Progenitor cell of endocrine pancreas (in vitro differentiated cells): ENCODE measurements around the gene COL27A1. TPM values are rescaled to one million over a fixed set of nuclear protein-coding genes. Genes with fewer than 3 reads are reported as not detected.

Experiments
- DNase-seq: peaks from one replicate; pipeline ENCODE4 v3.0.0; 2021; ENCODE audit warnings: low spot score; ENCODE audit not compliant: unreplicated experiment
- H3K27ac Mint-ChIP-seq: 2 replicates; pipeline ENCODE4 v1.8.0; 2021; ENCODE audit warnings: mild to moderate bottlenecking, moderate library complexity, mixed read lengths
- H3K27me3 Mint-ChIP-seq: 2 replicates; pipeline ENCODE4 v1.8.0; 2021; ENCODE audit warnings: mixed read lengths
- H3K36me3 Mint-ChIP-seq: 2 replicates; pipeline ENCODE4 v1.8.0; 2022; ENCODE audit warnings: mixed read lengths; ENCODE audit not compliant: insufficient read depth
- H3K4me1 Mint-ChIP-seq: 2 replicates; pipeline ENCODE4 v1.8.0; 2021; ENCODE audit warnings: low read depth, mixed read lengths
- H3K4me3 Mint-ChIP-seq: 2 replicates; pipeline ENCODE4 v1.8.0; 2021; ENCODE audit warnings: low read depth, mild to moderate bottlenecking, moderate library complexity, mixed read lengths
- H3K9me3 Mint-ChIP-seq: 2 replicates; pipeline ENCODE4 v1.8.0; 2021; ENCODE audit warnings: low read depth, mixed read lengths
- total RNA-seq: library from RNA; stranded (reverse); gene quantifications from 2 replicates; pipeline ENCODE4 v1.2.1, GENCODE V29; 2021
- TF ChIP-seq, protein P1 (sequence below): fragments of 200-600 bp; sonication (generic); IDR thresholded peaks from one replicate; pipeline ENCODE4 v1.5.0; 2021; ENCODE audit warnings: antibody characterized with exemption, mild to moderate bottlenecking; ENCODE audit not compliant: unreplicated experiment

Gene COL27A1
- total RNA-seq, 1 donor from 2014 or later, result 178 TPM

DNA sequence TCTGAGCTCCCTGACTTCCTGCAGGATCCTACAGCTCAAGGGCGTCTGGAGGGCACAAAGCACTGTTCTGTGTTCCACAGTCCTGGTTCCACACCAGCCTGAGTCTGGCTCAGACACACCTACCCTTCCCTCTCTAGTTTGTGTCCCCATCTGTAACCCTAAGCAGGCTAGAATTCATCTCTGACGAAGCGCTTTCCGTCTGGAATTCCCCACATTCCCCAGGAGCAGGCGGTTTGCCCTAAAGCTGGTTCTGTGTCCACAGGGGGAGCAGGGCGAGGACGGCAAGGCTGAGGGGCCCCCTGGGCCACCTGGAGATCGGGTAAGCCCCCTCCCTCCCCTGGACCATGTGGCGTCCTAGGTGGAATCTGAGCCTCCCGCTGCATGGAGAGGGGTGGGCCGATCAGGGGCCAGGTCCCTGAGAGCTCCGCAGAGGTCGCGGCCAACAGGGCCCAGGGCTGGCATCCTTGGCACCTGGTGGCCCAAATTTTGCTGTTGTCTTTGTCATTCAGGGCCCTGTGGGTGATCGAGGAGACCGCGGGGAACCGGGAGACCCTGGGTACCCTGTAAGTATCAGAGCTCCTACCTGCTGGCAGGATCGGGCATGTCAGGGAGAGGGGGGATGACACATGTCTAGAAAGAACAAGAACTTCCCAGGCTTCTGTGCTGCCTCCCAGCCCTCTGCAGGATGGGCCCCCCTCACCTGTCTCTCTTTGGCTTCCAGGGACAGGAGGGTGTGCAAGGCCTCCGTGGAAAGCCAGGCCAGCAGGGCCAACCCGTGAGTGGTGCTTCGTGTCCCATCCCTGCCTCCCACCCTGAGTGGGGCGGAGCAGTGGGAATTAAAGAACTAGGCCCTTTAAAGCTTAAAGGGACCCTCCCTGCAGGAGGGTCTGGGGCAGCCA, 133.1 kb downstream of the COL27A1 start:
- TF ChIP-seq, protein P1, sequence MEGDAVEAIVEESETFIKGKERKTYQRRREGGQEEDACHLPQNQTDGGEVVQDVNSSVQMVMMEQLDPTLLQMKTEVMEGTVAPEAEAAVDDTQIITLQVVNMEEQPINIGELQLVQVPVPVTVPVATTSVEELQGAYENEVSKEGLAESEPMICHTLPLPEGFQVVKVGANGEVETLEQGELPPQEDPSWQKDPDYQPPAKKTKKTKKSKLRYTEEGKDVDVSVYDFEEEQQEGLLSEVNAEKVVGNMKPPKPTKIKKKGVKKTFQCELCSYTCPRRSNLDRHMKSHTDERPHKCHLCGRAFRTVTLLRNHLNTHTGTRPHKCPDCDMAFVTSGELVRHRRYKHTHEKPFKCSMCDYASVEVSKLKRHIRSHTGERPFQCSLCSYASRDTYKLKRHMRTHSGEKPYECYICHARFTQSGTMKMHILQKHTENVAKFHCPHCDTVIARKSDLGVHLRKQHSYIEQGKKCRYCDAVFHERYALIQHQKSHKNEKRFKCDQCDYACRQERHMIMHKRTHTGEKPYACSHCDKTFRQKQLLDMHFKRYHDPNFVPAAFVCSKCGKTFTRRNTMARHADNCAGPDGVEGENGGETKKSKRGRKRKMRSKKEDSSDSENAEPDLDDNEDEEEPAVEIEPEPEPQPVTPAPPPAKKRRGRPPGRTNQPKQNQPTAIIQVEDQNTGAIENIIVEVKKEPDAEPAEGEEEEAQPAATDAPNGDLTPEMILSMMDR, result no peak
- peaks cover 29% of the 10 kb centered on the region for H3K36me3 Mint-ChIP-seq
- no peak for DNase-seq
- peak overlapping the region; percentile 76 for H3K27ac Mint-ChIP-seq
- peaks cover 1% of the 10 kb centered on the region for H3K4me1 Mint-ChIP-seq
- H3K4me3 Mint-ChIP-seq, result no peak overlapping the region
- peaks cover 4% of the 10 kb centered on the region for H3K9me3 Mint-ChIP-seq
- H3K27me3 Mint-ChIP-seq, result no peaks in the 10 kb centered on the region

DNA sequence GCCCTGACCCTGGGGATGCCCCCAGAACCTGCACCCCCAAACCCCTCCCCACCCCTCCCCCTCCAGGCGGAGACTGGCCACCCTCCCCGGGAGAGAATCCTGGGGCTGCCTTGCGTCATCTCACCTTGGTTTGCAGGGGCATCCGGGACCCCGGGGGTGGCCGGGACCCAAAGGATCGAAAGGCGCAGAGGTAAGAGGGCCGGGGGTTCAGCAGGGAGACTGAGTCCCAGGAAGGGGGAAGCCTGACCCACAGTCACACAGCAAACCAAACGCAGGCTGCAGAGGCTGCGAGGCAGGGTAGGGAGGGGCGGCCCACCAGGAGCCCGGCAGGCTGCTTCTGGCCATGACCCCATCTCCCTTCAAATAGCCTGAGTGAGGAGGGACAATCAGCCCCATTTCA, 133.8 kb downstream of the COL27A1 start:
- no peak for DNase-seq
- Mint-ChIP-seq H3K27ac (no peak overlapping the region), H3K4me3 (no peak overlapping the region), H3K36me3 (peaks cover 31% of the 10 kb centered on the region), H3K4me1 (peaks cover 1% of the 10 kb centered on the region), H3K27me3 (no peaks in the 10 kb centered on the region), H3K9me3 (peaks cover 4% of the 10 kb centered on the region)
- TF ChIP-seq, protein P1, result no peak

GRCh38 chr9:114289571-114290481, 134.5 kb downstream of the COL27A1 start:
- Mint-ChIP-seq H3K4me1 (peaks cover 1% of the 10 kb centered on the region), H3K27ac (no peak overlapping the region), H3K4me3 (no peak overlapping the region), H3K36me3 (peaks cover 37% of the 10 kb centered on the region), H3K27me3 (no peaks in the 10 kb centered on the region), H3K9me3 (peaks cover 10% of the 10 kb centered on the region)
- DNase-seq, result no peak
- TF ChIP-seq, protein P1, result no peak

DNA sequence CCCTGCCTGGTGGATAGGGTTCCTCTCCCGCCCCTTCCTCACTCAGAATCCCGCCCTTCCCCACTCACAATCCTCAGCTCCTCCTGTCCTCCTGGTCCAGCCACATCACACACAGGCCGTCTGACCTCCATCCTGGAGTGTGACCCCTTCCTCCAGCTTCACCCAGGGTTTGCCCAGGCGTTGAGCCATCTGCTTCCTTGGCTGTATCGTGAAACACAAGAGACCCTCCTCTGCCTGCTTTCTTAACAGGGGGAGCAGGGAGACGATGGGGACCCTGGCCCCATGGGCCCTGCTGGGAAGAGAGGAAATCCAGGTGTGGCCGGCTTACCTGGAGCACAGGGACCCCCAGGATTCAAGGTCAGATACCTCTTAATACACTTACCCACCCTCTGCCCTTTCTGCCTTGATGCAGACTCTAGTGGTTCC, 135.2 kb downstream of the COL27A1 start:
- Mint-ChIP-seq H3K27me3 (no peaks in the 10 kb centered on the region), H3K36me3 (peaks cover 41% of the 10 kb centered on the region), H3K27ac (peak overlapping the region; percentile 85), H3K4me3 (no peak overlapping the region), H3K4me1 (peaks cover 1% of the 10 kb centered on the region), H3K9me3 (peaks cover 15% of the 10 kb centered on the region)
- TF ChIP-seq, protein P1, result no peak
- DNase-seq, result no peak

GRCh38 chr9:114291064-114291474, 135.7 kb downstream of the COL27A1 start:
- Mint-ChIP-seq H3K9me3 (peaks cover 19% of the 10 kb centered on the region), H3K27me3 (no peaks in the 10 kb centered on the region), H3K36me3 (peaks cover 44% of the 10 kb centered on the region), H3K27ac (peak overlapping the region; percentile 85), H3K4me3 (no peak overlapping the region), H3K4me1 (peaks cover 1% of the 10 kb centered on the region)
- TF ChIP-seq, protein P1, result peak; percentile 93
- DNase-seq, result peak; percentile 73
